WI38 (cell line): ENCODE measurements around the gene ADCY7.
A peak's percentile ranks its signal among the peaks of the same experiment; 100 is the strongest.

Experiments used
- H3K4me3 ChIP-seq: 2 replicates; pipeline ENCODE4 v1.5.1; 2011; ENCODE audit warnings: low read depth, mild to moderate bottlenecking, control low read depth, low read length
- TF ChIP-seq, protein P1 (sequence below): IDR thresholded peaks from 2 replicates; pipeline ENCODE4 v1.5.1; 2012; ENCODE audit warnings: low read depth, mild to moderate bottlenecking, control low read depth, low read length

Gene ADCY7

DNA sequence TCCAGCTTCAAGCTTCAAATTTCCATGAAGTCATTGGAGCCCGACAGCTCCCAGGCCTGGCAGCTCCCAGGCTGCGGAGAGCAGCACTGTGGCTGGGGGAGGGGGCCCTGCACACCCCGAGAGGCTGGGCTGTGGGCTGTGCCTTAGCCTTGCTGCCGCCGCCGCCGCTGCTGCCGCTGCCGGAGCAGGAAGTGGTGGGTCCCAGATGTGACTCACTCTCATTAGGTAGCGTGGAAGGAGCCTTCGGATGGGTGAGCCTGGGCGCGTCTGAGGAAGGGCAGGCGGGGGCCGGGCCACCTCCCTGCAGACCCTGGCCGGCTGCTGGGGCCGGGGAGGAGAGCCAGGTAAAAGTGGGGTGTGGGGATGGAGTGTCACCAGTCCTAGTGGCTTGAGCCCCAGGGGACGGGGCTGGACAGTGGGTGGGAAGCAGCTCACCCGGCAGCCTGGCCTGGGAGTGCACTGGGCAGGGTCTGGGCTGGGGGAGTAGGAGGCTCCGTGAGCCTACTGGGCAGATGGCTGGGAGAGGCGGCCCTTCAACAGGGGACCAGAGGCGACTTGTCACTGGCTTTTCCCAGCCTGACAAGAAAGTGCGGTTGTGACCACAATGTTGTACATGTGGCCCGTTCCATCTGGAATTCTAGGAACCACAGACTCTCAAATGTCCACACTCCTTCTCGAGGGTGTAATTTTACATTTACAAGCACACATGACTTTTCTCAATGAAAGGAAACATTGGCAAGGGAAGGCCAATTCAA lies at the start of gene ADCY7:
TSS of gene ADCY7 (plus strand) at position 215 of the 755 bp plus-strand sequence. CDS start 21,629 bp downstream, outside the sequence.
- H3K4me3 ChIP-seq: peak within 1 kb of the TSS; percentile 68

DNA sequence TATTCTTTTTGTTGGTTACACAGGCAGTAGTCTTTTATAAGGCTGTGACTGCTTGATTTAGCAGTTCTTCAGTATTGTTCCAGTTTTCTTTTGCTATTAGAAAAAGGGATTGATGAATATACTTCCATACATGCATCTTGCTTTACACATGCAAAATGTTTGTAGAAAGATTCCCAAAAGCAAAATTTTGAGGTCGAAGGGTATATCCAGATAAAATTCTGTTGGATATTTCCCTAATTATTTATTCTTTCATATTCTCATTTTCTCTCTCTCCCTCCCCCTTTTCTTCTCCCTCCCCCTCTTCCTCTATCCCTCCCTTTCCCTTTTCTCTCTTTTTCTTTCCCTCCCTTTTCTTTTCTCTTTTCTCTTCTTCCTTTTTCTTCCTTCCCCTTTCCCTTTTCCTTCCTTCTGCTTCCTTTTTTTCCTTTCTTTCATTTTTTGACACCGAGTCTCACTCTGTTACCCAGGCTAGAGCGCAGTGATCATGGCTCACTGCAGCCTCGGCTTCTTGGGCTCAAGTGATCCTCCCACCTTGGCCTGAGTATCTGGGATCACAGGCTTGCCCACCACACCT lies 46.9 kb upstream of the ADCY7 start:
- TF ChIP-seq, protein P1, sequence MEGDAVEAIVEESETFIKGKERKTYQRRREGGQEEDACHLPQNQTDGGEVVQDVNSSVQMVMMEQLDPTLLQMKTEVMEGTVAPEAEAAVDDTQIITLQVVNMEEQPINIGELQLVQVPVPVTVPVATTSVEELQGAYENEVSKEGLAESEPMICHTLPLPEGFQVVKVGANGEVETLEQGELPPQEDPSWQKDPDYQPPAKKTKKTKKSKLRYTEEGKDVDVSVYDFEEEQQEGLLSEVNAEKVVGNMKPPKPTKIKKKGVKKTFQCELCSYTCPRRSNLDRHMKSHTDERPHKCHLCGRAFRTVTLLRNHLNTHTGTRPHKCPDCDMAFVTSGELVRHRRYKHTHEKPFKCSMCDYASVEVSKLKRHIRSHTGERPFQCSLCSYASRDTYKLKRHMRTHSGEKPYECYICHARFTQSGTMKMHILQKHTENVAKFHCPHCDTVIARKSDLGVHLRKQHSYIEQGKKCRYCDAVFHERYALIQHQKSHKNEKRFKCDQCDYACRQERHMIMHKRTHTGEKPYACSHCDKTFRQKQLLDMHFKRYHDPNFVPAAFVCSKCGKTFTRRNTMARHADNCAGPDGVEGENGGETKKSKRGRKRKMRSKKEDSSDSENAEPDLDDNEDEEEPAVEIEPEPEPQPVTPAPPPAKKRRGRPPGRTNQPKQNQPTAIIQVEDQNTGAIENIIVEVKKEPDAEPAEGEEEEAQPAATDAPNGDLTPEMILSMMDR: no peak
- no peak overlapping the region for H3K4me3 ChIP-seq

More for the DNA sequence above, at the start of gene ADCY7:
- TF ChIP-seq, protein P1: no peak

DNA sequence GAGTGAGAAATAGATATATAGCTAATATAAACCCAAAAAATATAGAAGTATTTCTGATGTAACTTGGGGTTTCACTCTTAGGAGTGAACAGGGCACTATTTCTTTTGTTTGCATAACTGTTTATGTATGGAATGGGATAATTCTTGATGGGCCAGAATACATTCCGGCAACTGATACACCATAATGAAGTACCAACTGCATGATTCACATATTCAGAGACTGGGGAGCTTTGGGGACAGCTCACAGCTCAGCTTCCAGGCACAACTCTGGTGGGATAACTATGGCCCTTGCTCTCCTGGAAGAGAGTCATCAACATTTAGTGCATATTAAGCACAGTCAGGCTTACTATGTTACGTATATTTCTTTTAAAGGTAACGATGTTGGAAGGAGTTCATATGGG lies 42.1 kb upstream of the ADCY7 start:
- TF ChIP-seq, protein P1: no peak
- no peak overlapping the region for H3K4me3 ChIP-seq

DNA sequence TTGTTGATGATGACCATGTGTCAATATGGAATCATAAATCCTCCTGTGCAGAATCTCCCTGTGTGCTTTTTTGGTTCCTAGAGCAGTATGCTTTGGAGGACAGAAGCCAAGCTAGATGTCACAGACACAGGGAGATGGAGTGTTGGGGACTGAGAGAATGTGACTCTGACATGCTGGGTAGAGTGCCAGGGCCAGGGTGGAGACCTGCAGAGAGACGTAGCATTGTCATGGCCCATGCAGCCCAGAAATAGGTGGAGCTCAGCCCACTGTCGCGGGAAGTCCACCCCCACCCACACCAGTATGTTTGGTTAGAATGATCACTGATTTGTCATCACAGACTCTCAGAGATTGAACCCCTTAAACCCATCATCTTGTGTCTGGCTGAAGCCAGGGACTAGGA lies 39.2 kb upstream of the ADCY7 start:
- TF ChIP-seq, protein P1: no peak
- H3K4me3 ChIP-seq: no peak overlapping the region

DNA sequence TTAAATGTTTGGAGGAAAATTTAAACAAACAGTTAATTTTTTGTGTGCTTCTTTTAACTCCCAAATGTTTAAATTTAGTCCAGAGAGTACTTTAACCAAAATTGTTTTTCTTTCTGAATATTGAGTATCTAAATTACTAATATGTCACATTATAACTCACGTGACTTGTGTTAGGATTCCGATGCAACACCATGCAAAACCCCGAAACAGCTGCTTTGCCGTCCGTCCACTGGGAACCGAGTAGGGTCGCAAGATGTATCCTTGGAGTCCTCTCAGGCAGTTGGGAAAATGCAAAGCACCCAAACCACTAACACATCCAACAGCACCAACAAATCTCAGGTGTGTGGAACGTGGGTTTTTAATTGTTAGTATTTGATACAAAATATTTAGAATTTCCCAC lies 38.7 kb upstream of the ADCY7 start:
- TF ChIP-seq, protein P1: no peak
- H3K4me3 ChIP-seq: no peak overlapping the region

DNA sequence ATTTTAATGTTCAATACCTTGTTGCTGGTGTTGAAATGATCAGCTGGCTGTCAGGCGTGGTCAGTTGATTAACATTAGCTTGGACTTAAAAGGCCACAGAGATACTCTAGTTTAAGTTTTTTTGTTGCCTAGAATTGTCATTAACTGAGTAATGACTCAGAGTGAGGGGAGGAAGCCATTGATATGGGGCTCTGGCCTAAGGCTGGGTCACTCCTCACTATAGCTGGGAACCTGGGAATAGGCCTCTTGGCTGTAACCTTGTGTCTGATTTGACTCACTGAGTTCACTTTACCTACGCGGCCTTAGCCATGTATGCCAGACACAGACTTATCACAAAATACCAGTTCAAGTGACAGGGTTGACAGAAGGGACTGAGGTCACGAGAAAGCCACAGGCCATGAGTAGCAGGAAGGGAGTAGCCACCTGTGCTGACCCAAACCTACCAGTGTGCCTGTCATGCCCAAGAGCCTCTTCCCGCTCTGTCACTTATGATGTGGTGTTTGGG lies 37.9 kb upstream of the ADCY7 start:
- H3K4me3 ChIP-seq: no peak overlapping the region
- TF ChIP-seq, protein P1: no peak

DNA sequence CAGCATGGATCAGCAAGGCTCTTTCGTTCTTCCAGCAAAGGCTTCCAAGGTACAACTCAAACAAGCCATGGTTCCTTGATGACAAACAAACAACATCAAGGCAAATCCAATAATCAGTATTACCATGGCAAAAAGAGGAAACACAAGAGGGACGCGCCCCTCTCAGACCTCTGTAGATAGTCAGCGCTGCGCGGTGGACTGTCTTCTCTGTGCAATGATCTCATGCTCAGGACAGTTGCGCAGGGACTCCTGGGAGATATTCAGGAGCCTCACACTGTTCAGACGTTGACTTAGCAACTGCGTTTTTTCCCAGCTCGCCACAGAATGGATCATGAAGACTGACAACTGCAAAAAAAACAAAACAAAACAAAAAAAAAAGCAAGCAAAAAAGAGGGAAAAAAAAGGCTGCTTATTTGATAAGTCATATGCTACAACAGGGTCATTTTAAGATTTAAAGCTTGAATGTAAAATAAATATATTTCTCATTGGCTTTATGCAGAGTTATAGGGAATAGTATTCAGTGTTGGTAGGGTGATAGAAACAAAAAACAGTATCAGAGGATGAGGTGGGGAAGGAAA lies 37.1 kb upstream of the ADCY7 start:
- H3K4me3 ChIP-seq: no peak overlapping the region
- TF ChIP-seq, protein P1: no peak
